Mesothelial cell of epicardium (in vitro differentiated cells): Measurements from ENCODE around the gene TIFAB. TPM values are rescaled to one million over a fixed set of nuclear protein-coding genes. Genes with fewer than 3 reads are reported as not detected.

Source experiments
- DNase-seq, 2 experiments: peaks; one replicate each; pipeline ENCODE4 v3.0.0; 2021; ENCODE audit warnings: low spot score in 2 of 2; ENCODE audit not compliant: unreplicated experiment in 2 of 2
- H3K27ac Mint-ChIP-seq: 2 replicates; pipeline ENCODE4 v1.8.0; 2021; ENCODE audit warnings: mixed read lengths
- H3K27me3 Mint-ChIP-seq: 2 replicates; pipeline ENCODE4 v1.8.0; 2021; ENCODE audit warnings: low read depth, mixed read lengths
- H3K36me3 Mint-ChIP-seq: 2 replicates; pipeline ENCODE4 v1.8.0; 2021; ENCODE audit warnings: mixed read lengths
- H3K4me1 Mint-ChIP-seq: 2 replicates; pipeline ENCODE4 v1.8.0; 2021; ENCODE audit warnings: mixed read lengths
- H3K4me3 Mint-ChIP-seq: 2 replicates; pipeline ENCODE4 v1.8.0; 2021; ENCODE audit warnings: mild to moderate bottlenecking, moderate library complexity, mixed read lengths
- H3K9me3 Mint-ChIP-seq: 2 replicates; pipeline ENCODE4 v1.8.0; 2021; ENCODE audit warnings: mixed read lengths
- total RNA-seq: library from RNA; stranded (reverse); gene quantifications from 3 replicates; pipeline ENCODE4 v1.2.1, GENCODE V29; 2021
- TF ChIP-seq, protein P1 (sequence below): fragments of 200-600 bp; sonication (generic); IDR thresholded peaks from one replicate; pipeline ENCODE4 v1.5.0; 2021; ENCODE audit warnings: antibody characterized with exemption; ENCODE audit not compliant: unreplicated experiment

The TIFAB gene
- total RNA-seq, 1 donor from 2014 or later = not detected

DNA sequence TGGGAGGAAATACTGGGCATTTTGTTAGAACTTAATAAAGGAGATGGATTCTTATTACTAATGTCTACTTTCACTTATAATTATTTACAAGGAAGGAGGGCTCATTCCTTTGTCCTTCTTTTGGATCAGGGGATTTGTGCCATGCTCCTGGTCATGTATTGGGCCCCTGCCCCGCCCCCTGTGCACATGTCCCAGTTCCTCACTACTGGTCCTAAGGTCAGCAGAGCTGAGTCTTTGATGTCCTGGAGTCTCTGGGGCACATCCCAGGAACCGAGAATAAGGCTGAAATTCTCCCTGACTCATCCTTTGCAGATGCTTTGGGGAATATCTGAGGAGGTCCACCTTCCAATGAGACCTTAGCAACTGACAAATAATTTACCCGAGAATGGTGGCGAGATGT, 19.6 kb upstream of the TIFAB start:
- Mint-ChIP-seq H3K4me1 (peaks cover 1% of the 10 kb centered on the region), H3K9me3 (no peaks in the 10 kb centered on the region), H3K27me3 (peaks cover 93% of the 10 kb centered on the region), H3K4me3 (no peak overlapping the region), H3K27ac (no peak overlapping the region), H3K36me3 (no peaks in the 10 kb centered on the region)
- no peak for DNase-seq
- TF ChIP-seq, protein P1, sequence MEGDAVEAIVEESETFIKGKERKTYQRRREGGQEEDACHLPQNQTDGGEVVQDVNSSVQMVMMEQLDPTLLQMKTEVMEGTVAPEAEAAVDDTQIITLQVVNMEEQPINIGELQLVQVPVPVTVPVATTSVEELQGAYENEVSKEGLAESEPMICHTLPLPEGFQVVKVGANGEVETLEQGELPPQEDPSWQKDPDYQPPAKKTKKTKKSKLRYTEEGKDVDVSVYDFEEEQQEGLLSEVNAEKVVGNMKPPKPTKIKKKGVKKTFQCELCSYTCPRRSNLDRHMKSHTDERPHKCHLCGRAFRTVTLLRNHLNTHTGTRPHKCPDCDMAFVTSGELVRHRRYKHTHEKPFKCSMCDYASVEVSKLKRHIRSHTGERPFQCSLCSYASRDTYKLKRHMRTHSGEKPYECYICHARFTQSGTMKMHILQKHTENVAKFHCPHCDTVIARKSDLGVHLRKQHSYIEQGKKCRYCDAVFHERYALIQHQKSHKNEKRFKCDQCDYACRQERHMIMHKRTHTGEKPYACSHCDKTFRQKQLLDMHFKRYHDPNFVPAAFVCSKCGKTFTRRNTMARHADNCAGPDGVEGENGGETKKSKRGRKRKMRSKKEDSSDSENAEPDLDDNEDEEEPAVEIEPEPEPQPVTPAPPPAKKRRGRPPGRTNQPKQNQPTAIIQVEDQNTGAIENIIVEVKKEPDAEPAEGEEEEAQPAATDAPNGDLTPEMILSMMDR = no peak

DNA sequence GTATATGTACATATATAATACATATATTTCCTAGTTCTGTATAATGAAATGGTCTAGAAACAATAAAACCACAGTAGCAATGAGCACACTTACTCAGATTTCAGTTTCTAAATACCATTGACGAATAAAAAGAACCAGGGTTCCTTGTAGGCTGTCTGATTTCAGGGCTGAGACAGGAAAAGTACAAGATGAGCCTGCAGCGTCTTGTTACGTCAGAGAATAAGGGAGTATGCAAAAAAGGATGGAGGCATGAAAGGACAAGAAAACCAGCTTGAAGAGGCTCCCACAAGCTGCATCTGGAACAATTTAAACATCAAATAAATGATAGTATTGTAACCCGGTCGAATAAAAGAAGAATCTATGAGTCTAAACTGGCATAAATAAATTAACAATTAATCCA, 17.8 kb upstream of the TIFAB start:
- Mint-ChIP-seq H3K36me3 (no peaks in the 10 kb centered on the region), H3K4me3 (no peak overlapping the region), H3K9me3 (no peaks in the 10 kb centered on the region), H3K27ac (no peak overlapping the region), H3K27me3 (peaks cover 96% of the 10 kb centered on the region), H3K4me1 (peaks cover 6% of the 10 kb centered on the region)
- no peak for DNase-seq
- TF ChIP-seq, protein P1 = no peak

DNA sequence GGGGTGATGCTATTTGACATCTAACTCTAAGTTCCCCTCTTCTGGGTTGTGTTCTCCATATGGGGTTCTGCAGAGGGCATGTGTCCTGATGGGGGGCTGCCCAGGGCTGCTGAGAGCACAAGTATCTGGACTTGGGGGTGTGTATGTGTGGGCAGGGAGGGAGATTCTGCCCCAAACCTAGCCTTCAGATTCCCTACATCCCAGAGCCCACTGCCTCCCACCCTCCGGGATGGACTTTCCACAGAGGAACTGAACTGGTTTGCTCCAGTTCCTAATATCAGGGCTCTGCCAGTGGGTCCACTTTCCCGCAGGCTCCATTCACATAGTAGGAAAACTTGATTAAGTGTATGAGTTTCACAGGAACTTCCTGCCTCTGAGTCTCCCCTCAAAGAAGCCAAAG, 16.4 kb upstream of the TIFAB start:
- Mint-ChIP-seq H3K36me3 (no peaks in the 10 kb centered on the region), H3K27ac (no peak overlapping the region), H3K4me1 (peaks cover 6% of the 10 kb centered on the region), H3K4me3 (no peak overlapping the region), H3K9me3 (no peaks in the 10 kb centered on the region), H3K27me3 (peaks cover 97% of the 10 kb centered on the region)
- TF ChIP-seq, protein P1 = no peak
- no peak for DNase-seq

DNA sequence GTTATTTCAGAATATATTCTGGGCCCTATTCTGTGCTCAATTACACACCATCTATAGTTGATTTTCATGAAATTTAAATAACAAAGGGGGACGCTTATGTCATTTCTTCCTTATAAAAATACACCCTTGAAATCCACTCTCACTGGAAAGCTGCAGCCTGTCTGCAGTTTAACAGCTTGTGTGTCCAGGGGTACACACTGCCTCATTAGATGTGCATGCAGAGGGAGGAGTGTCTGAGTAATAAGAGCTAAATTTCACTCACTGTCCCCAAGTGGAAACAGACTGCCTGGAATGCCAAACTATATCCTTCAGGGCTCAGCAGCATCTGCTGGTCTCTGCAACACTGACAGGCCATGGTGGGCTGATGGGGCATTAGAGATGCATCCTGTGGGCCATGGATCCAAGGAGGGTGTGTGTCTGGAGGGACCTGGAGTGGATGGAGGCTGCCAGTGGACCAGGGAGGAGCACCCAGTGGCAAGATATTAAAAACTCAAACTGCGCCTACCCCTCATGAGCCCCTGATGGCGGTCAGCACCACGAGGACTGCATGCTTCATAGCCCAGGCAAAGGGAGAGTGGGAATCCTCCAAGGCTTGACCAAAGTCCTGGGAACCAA, 15.8 kb upstream of the TIFAB start:
- Mint-ChIP-seq H3K4me3 (no peak overlapping the region), H3K9me3 (no peaks in the 10 kb centered on the region), H3K4me1 (peaks cover 6% of the 10 kb centered on the region), H3K36me3 (no peaks in the 10 kb centered on the region), H3K27ac (no peak overlapping the region), H3K27me3 (peaks cover 96% of the 10 kb centered on the region)
- TF ChIP-seq, protein P1 = no peak
- DNase-seq = no peak

DNA sequence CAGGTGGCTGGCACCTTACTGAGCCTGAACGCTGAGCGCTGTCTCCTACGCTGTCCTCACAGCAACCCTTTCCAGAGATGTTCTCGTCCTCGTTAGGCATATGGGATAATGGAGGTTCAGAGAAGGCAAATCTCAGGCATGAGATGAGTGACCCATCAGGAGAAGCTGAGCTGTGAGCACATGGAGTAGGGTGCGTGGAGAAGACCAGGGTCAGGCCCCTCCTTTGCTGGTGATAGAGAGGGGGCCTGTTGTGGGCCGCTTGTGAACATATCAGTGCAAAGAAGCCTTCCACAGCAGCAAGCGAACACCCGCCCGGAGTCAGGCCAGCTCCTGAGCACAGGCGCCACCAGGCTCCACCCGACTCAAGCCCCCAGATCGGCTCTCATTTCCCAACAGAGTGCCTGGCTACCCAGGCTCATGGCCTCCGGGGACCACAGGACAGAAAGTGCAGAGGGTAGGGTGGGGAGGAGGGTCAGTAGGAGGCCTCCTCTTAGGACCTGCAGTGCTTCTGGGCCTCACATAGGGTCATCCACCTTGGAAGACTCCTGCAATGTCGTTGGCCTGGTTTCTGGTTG, 15.0 kb upstream of the TIFAB start:
- H3K9me3 Mint-ChIP-seq = no peaks in the 10 kb centered on the region
- DNase-seq = no peak
- no peaks in the 10 kb centered on the region for H3K36me3 Mint-ChIP-seq
- H3K4me1 Mint-ChIP-seq = peaks cover 11% of the 10 kb centered on the region
- no peak overlapping the region for H3K27ac Mint-ChIP-seq
- peak overlapping the region; percentile 66 for H3K4me3 Mint-ChIP-seq
- TF ChIP-seq, protein P1 = no peak
- peaks cover 97% of the 10 kb centered on the region for H3K27me3 Mint-ChIP-seq
